HUDEP-2 (cell line): Measurements from ENCODE around the gene USH2A.

Experiments used
- DNase-seq, 76 experiments: peaks; one replicate each; lab custom pipeline; 2025; ENCODE audit not compliant: unreplicated experiment in 76 of 76; lab: John Stamatoyannopoulos, UW

USH2A gene

DNA sequence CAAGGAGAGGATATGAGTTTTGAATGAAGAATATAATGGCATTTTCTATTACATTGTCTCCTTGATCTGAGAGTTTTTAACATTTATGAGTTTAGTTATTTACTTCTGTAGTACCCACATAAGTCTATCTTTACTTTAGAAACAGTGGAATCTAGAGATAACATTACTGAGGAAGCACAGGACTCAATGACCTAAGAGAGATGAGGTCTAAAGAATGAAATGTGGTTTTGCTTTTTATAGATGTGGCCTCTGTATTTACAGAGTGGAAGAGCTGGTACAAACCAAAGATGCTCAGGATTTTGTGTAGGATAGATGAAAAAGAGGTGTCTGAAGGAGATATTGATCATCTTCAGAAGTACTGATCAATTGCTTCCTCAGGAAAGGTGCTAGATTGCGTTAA is 678.8 kb downstream of the USH2A start:
- DNase-seq = no peak

- no peak for DNase-seq
These were observed 684.2 kb downstream of the USH2A start for GRCh38 chr1:215739025-215739424.

DNA sequence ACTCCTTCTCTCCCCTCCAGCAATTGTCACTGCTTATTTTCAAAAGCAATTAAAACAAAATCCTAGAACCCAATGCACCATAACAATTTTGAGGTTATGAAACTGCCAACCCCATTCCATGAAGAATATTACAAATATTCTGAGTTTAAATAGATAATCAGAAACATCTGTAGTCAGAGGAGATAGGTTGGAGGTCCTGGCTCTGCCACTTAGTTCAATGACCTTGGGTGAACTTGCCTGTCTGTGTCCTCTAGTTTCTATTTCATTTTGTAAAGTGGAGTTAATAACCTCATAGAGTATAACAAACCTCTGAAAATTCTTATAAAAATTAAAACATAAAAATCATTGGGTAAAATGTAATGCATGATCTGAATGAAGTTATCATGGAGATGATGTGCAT is 691.5 kb downstream of the USH2A start:
- no peak for DNase-seq

DNA sequence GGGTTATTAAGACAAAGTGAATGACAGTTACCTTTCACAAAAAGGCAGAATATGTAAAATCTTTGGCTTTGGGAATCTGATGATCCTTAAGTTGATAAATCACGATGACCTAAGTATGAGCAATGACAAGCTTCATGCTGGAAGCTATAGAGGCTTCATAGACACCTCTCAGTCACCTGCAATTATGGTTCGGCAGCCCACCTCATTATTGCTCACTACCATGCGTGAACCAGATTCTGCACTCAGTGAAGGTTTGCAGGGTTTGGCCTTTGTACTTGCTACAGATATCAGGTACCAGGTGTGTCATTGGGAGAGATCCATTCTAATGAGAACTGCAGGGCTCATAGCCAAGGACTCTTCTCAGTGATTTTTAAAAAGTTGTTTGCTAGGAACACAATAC is 692.6 kb downstream of the USH2A start:
- no peak for DNase-seq

- DNase-seq = no peak
These were observed 695.1 kb downstream of the USH2A start for GRCh38 chr1:215728169-215728568.

GRCh38 chr1:215720126-215720525 is 703.1 kb downstream of the USH2A start:
- no peak for DNase-seq

GRCh38 chr1:215719552-215719951 is 703.7 kb downstream of the USH2A start:
- DNase-seq = no peak

DNA sequence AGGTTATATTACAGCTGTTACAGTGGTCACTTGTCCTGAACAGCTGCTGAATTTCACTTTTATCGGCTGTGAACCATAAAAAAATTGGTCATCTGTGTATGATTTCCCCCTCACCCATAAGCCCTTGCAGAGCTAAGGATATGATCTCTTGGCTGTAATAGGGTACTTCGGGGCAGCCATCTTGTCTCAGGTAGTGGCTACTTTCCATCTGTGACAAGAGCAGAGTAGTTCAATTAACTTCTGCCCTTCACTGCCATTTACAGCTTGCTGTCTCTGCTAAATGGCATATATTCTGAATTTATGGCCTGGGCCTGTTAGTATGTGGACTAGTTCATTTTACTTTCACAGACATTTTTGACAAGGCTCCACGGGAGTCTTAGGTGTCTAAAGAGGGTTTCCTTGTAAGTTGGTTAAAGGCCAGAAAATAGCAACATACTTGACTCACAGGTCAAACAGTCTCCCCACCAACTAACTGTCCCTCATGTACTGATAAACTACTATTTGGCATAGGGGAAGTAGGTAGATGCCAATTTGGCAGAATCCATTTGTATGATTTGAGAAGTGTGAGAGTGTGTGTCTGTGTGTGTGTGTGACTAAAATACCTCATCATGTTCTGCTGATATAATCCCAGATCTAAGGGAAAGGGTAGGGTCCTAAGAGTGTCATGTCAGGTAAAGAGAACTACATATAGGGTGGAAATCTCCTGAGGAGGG is 704.5 kb downstream of the USH2A start:
- DNase-seq = no peak

GRCh38 chr1:215717677-215718426 is 705.4 kb downstream of the USH2A start:
- DNase-seq = no peak

DNA sequence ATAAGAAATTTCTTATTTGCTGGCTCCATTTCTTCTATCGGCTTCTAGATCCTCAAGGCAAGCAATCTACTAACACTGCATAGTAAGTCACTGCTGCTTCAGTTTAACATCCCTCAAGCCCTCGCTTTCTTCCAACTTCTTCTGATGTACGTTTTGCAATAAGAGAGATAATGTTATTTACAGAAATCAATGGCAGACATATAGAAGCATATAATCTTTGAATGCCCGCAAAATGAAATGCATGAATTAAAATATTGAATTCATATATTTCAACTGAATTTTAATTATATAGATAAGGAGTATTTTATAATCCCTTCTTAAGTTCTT is 712.4 kb downstream of the USH2A start:
- DNase-seq = no peak

DNA sequence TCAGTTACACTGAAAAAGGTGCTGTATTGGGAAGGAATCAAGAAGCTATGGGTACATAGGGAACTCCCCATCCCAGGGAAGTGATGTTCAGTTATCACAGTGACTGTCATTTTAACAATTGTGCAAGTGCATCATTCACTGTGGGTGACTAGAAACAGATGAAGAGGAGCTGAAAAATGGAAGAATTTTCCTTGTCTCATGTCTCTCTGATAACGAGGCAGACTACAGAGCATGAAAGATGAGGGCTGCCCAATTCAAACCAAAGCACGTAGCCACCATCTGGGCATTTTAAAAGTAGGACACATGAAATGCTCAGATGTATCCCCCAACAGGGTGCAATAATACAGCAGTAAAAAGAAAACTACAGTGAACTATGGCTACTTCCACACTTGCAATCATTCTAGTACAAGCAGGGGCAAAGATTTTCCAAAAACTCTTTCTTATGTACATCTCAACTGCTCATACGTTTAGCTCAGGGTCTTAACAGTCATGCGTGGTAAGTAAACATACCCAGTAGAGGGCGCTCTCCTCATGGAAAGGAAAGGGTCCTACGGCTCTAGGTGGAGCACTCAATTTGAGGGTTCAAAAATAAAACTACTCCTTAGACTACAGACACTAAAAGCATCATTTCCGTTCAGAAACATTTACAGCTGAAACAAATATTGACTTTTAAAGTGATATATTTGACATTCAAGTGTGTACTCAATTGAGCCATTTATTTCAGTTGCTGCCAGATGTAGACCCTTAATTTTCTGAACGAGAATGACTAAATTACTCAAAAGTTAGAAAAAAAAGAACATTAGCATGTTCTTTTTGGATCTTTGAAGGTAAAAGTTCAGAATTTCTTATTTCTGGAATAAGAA is 713.0 kb downstream of the USH2A start:
- peak in 40 of 76 experiments; percentile 1 to 63 (median 30) for DNase-seq

- no peak for DNase-seq
These were observed 719.0 kb downstream of the USH2A start for GRCh38 chr1:215704089-215704860.

GRCh38 chr1:215682232-215682631 is 741.0 kb downstream of the USH2A start:
- DNase-seq = no peak

DNA sequence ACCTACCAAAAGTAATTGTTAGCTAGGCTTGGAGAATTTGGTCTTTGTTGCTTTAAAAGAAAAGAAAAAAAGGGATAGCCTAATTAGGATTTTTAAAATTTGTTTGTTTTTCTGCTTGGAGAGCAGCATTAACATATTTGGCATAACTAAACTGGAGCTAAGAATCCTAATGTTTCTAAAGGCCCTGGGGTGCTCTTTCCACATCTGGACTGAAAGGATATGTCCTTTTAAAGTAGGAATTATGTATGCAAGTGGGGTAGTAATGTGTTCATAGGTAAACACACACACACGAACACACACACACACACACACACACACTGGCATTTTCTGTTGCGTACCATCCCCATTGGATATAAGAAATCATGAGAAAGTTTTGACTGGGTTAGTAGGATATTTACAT is 742.2 kb downstream of the USH2A start:
- DNase-seq = no peak

DNA sequence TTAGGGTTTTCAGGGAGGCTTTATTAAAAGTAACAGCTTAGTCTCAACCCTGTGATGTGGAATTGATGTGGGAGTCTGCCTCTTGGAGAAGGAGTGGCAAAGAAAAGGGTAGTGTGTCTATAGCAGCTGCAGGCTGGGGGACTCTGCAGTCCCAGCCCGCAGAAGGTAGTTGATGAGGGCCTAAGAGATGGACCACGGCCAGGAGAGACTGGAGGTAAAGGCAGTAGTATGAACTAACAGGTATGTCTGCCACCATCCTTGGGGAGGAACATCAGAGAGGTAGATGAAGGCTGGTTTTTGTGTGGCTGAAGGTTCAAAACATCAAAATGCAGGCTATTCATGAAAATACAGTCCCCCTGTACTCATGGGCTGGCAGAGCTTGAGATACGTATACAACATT is 744.0 kb downstream of the USH2A start:
- no peak for DNase-seq

DNA sequence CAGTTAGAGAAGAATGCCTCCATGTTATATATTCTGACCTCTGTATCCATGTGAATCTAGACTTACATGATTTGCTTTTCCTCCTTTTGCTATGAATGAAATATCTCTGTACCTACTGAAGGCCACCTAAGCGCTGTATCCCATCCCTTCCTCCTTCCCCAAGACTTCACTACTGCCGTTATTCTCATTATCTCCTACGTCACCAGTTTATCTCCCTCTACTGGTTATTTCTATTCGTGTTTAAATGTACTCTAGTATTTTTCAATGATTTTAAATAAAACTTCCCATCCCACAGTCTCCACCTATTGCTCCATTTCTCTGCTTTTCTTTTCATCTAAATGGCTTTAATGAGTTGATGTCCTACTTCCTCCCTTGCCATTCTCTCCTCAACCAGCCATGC is 746.1 kb downstream of the USH2A start:
- DNase-seq = no peak

DNA sequence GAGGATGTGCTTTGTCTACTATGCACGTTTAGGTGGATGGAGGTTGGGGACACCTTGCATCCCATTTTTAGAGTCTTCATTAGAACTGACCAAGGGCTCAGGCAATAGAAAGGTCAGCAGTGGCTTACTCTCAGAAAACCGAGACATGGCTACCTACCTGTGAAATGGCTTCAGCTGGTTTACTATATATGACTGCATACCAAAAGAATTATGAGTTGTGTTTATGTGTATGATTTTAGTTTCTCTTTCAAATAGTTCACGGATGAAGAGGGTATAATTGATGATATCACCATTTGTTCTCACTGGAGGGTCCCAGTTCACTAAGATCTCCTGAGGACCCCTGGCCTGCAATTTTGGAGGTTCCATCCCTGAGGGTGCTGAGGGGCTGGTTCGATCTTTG is 749.3 kb downstream of the USH2A start:
- no peak for DNase-seq

DNA sequence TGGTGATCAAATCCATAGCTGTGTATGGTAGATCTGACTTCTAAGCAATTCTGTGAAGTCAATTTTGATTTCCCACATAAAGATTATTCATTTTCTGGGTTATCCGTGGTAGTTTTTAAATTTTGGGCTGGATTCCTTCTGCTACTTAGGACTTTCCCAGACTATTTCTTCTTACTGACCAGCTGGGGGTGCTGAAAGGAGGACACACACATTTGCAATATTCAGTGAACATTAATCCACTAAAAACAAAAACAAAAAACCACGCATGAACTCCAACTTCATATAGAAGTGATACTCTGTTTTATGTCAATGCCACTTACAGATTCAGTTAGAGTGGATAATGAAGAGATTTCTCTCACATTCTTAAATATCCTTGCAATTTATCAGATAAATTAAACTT is 750.8 kb downstream of the USH2A start:
- no peak for DNase-seq

- DNase-seq = no peak
These were observed 753.3 kb downstream of the USH2A start for GRCh38 chr1:215669806-215670491.

GRCh38 chr1:215667761-215668160 is 755.5 kb downstream of the USH2A start:
- DNase-seq = no peak
